Thyroid gland (tissue), 4 donors: ENCODE measurements around the gene PIP.

ENCODE experiments used
- CTCF ChIP-seq, 6 experiments: fragments of 200-600 bp in 3 of 6; fragments of 450-650 bp in 3 of 6; sonication (generic) in 3 of 6; IDR thresholded peaks; one replicate each; pipeline ENCODE4 v1.5.1; 2016 to 2019; ENCODE audit warnings: antibody characterized with exemption in 6 of 6, mild to moderate bottlenecking in 2 of 6, inconsistent platforms in 1 of 6, moderate library complexity in 1 of 6
- POLR2A ChIP-seq, 2 donors: fragments of 450-650 bp; IDR thresholded peaks; one replicate each; pipeline ENCODE4 v1.6.1; 2017; ENCODE audit warnings: antibody characterized with exemption in 2 of 2, mild to moderate bottlenecking in 2 of 2, moderate library complexity in 1 of 2

GRCh38 chr7:143096146-143096545 lies 35.7 kb upstream of the PIP start:
- TF ChIP-seq CTCF (IDR thresholded peaks at IDR 0.05) (no peak), POLR2A (IDR thresholded peaks at IDR 0.05) (no peak)
